Trophoblast cell (in vitro differentiated cells and primary cell): ENCODE measurements around the gene STX17.

Experiments
- DNase-seq, 2 donors: peaks; one replicate each; pipeline ENCODE4 v3.0.0-alpha.2; 2016
- H2AFZ ChIP-seq: 2 replicates; pipeline ENCODE4 v1.6.1; 2013; ENCODE audit warnings: low read length, moderate library complexity, mild to moderate bottlenecking; ENCODE audit not compliant: insufficient read depth, poor library complexity
- H2AK5ac ChIP-seq: 2 replicates; pipeline ENCODE4 v1.6.1; 2013; ENCODE audit warnings: mild to moderate bottlenecking, low read length
- H2BK120ac ChIP-seq: 2 replicates; pipeline ENCODE4 v1.6.1; 2013; ENCODE audit warnings: low read length, mild to moderate bottlenecking, moderate library complexity; ENCODE audit not compliant: insufficient read depth, poor library complexity
- H2BK12ac ChIP-seq: 2 replicates; pipeline ENCODE4 v1.6.1; 2013; ENCODE audit warnings: mild to moderate bottlenecking, low read length, moderate library complexity
- H2BK5ac ChIP-seq: 2 replicates; pipeline ENCODE4 v1.6.1; 2013; ENCODE audit warnings: low read length, low read depth, moderate library complexity, mild to moderate bottlenecking; ENCODE audit not compliant: poor library complexity
- H3K14ac ChIP-seq: 2 replicates; pipeline ENCODE4 v1.6.1; 2013; ENCODE audit warnings: mild to moderate bottlenecking, low read length
- H3K18ac ChIP-seq: 2 replicates; pipeline ENCODE4 v1.6.1; 2013; ENCODE audit warnings: mild to moderate bottlenecking, low read length
- H3K23ac ChIP-seq: 2 replicates; pipeline ENCODE4 v1.6.1; 2013; ENCODE audit warnings: low read length
- H3K27ac ChIP-seq: 2 replicates; pipeline ENCODE4 v1.5.1; 2013; ENCODE audit warnings: low read depth, mild to moderate bottlenecking, inconsistent platforms, low read length, moderate library complexity
- H3K27me3 ChIP-seq: 2 replicates; pipeline ENCODE4 v1.6.1; 2013; ENCODE audit warnings: inconsistent platforms, mild to moderate bottlenecking, low read length, moderate library complexity; ENCODE audit not compliant: insufficient read depth
- H3K36me3 ChIP-seq, 2 experiments: 1 replicate in 1 of 2; 2 replicates in 1 of 2; pipeline ENCODE4 v1.6.1; 2013; ENCODE audit warnings: low read length in 2 of 2, mild to moderate bottlenecking in 2 of 2, moderate library complexity in 1 of 2; ENCODE audit not compliant: insufficient read depth in 2 of 2, control insufficient read depth in 1 of 2
- H3K4ac ChIP-seq: 2 replicates; pipeline ENCODE4 v1.6.1; 2013; ENCODE audit warnings: low read depth, mild to moderate bottlenecking, low read length, moderate library complexity
- H3K4me1 ChIP-seq, 2 experiments: 1 replicate in 1 of 2; 2 replicates in 1 of 2; pipeline ENCODE4 v1.6.1; 2013; ENCODE audit warnings: low read length in 2 of 2, mild to moderate bottlenecking in 2 of 2, moderate library complexity in 1 of 2; ENCODE audit not compliant: insufficient read depth in 2 of 2, control insufficient read depth in 1 of 2
- H3K4me2 ChIP-seq: 2 replicates; pipeline ENCODE4 v1.6.1; 2013; ENCODE audit warnings: inconsistent platforms, mild to moderate bottlenecking, low read length, moderate library complexity
- H3K4me3 ChIP-seq: 2 replicates; pipeline ENCODE4 v1.5.1; 2013; ENCODE audit warnings: mild to moderate bottlenecking, low read depth, low read length, inconsistent platforms
- H3K79me1 ChIP-seq: one replicate; pipeline ENCODE4 v1.6.1; 2013; ENCODE audit warnings: low read length
- H3K79me2 ChIP-seq: 2 replicates; pipeline ENCODE4 v1.6.1; 2013; ENCODE audit warnings: low read length, mild to moderate bottlenecking; ENCODE audit not compliant: control insufficient read depth, insufficient read depth, poor library complexity
- H3K9ac ChIP-seq: 2 replicates; pipeline ENCODE4 v1.6.1; 2013; ENCODE audit warnings: mild to moderate bottlenecking, low read length
- H3K9me3 ChIP-seq: 2 replicates; pipeline ENCODE4 v1.6.1; 2013; ENCODE audit warnings: low read depth, mild to moderate bottlenecking, control low read depth, inconsistent platforms, low read length; ENCODE audit not compliant: insufficient read depth
- H4K12ac ChIP-seq: 2 replicates; pipeline ENCODE4 v1.6.1; 2013; ENCODE audit warnings: low read depth, mild to moderate bottlenecking, low read length, moderate library complexity
- H4K8ac ChIP-seq: 2 replicates; pipeline ENCODE4 v1.6.1; 2013; ENCODE audit warnings: low read depth, mild to moderate bottlenecking, low read length, moderate library complexity
- H4K91ac ChIP-seq: one replicate; pipeline ENCODE4 v1.6.1; 2013; ENCODE audit warnings: low read depth, mild to moderate bottlenecking, low read length, moderate library complexity
- WGBS: extraction: QIAGEN DNeasy Blood & Tissue Kit; methylation state at CpG from one replicate; pipeline ENCODE4 v1.1.7; 2013; ENCODE audit warnings: missing lambda C conversion rate; ENCODE audit not compliant: insufficient read length, insufficient coverage; ENCODE audit errors: extremely low coverage; 5-methylcytosine and 5-hydroxymethylcytosine counted together

STX17 gene

GRCh38 chr9:99885747-99886146 lies 20.7 kb upstream of the STX17 start:
- Histone ChIP-seq H3K9ac (no peak overlapping the region), H2AFZ (no peak overlapping the region), H2BK120ac (no peak overlapping the region), H2BK5ac (no peak overlapping the region), H3K79me2 (no peaks in the 10 kb centered on the region), H3K27ac (no peak overlapping the region), H4K12ac (no peak overlapping the region), H3K36me3 (no peaks in the 10 kb centered on the region), H3K18ac (no peak overlapping the region), H3K4me2 (no peak overlapping the region), H3K27me3 (no peaks in the 10 kb centered on the region), H3K79me1 (no peaks in the 10 kb centered on the region), H3K9me3 (no peaks in the 10 kb centered on the region), H3K4me1 (no peaks in the 10 kb centered on the region), H3K14ac (no peak overlapping the region), H3K4me3 (no peak overlapping the region), H3K23ac (no peak overlapping the region), H3K4ac (no peak overlapping the region), H2AK5ac (no peak overlapping the region), H4K91ac (no peak overlapping the region), H4K8ac (no peak overlapping the region), H2BK12ac (no peak overlapping the region)
- no CpG with 5 or more reads among the region's 1 CpG for WGBS
- DNase-seq, result no peak

DNA sequence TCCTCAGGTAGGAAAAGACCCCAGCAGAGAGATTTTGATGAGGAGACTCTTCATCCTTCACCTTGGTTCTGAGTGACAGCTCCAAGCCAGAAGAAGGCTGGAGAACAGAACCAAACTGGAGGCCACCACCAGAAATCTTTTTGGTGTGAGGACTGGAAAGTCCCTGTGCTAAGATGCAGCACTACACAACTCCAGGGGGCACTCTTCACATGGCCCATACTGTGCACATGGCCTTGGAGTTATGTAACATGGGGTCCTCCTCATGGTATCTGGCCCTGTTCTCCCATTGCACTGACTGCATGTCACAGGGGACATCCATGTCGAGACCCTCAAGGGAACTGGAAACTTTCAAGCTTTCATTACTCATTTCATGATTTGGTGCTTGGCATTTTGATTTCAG lies 17.3 kb upstream of the STX17 start:
- H3K23ac ChIP-seq, result no peak overlapping the region
- H2BK120ac ChIP-seq, result no peak overlapping the region
- no peaks in the 10 kb centered on the region for H3K79me2 ChIP-seq
- H2AK5ac ChIP-seq, result no peak overlapping the region
- H3K27ac ChIP-seq, result no peak overlapping the region
- H3K18ac ChIP-seq, result no peak overlapping the region
- H3K4me3 ChIP-seq, result no peak overlapping the region
- H3K4ac ChIP-seq, result no peak overlapping the region
- H2AFZ ChIP-seq, result no peak overlapping the region
- H3K79me1 ChIP-seq, result no peaks in the 10 kb centered on the region
- no peak overlapping the region for H3K4me2 ChIP-seq
- no peak overlapping the region for H2BK5ac ChIP-seq
- no peak overlapping the region for H4K8ac ChIP-seq
- no peaks in the 10 kb centered on the region for H3K9me3 ChIP-seq
- H3K9ac ChIP-seq, result no peak overlapping the region
- H3K14ac ChIP-seq, result no peak overlapping the region
- WGBS, result no CpG with 5 or more reads among the region's 1 CpG
- H3K4me1 ChIP-seq, result no peaks in the 10 kb centered on the region
- H3K27me3 ChIP-seq, result no peaks in the 10 kb centered on the region
- no peak overlapping the region for H2BK12ac ChIP-seq
- H3K36me3 ChIP-seq, result no peaks in the 10 kb centered on the region
- DNase-seq, result no peak
- H4K12ac ChIP-seq, result no peak overlapping the region
- no peak overlapping the region for H4K91ac ChIP-seq

DNA sequence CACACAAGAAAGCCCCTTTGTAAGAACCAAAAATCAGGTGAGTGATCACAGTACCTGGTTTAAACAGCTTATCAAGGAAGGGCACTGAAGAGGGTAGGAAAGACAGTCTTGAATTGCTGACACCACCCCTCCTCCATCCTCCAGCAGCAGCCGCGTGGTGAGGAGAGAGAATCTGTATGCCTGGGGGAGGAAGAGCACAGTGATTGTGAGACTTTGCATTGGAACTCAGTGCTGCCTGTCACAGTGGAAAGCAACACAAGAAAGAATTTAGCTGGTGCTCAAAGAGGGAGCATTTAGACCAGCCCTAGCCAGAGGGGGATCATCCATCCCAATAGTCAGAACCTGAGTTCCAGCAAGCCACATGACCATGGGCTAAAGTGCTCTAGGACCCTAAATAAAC lies 11.6 kb upstream of the STX17 start:
- Histone ChIP-seq H3K27me3 (no peaks in the 10 kb centered on the region), H3K27ac (no peak overlapping the region), H3K79me1 (no peaks in the 10 kb centered on the region), H3K4me2 (no peak overlapping the region), H3K36me3 (no peaks in the 10 kb centered on the region), H3K18ac (no peak overlapping the region), H3K4ac (no peak overlapping the region), H2BK120ac (no peak overlapping the region), H4K91ac (no peak overlapping the region), H2AK5ac (no peak overlapping the region), H3K9ac (no peak overlapping the region), H2BK12ac (no peak overlapping the region), H2AFZ (no peak overlapping the region), H3K14ac (no peak overlapping the region), H4K8ac (no peak overlapping the region), H3K9me3 (no peaks in the 10 kb centered on the region), H4K12ac (no peak overlapping the region), H3K4me3 (no peak overlapping the region), H3K23ac (no peak overlapping the region), H3K79me2 (no peaks in the 10 kb centered on the region), H3K4me1 (no peaks in the 10 kb centered on the region), H2BK5ac (no peak overlapping the region)
- no peak for DNase-seq
- WGBS, result no CpG with 5 or more reads among the region's 2 CpGs

- H3K4me3 ChIP-seq, result no peak overlapping the region
- H4K91ac ChIP-seq, result no peak overlapping the region
- WGBS, result no CpG with 5 or more reads among the region's 6 CpGs
- H3K27me3 ChIP-seq, result no peaks in the 10 kb centered on the region
- no peak overlapping the region for H3K4ac ChIP-seq
- no peaks in the 10 kb centered on the region for H3K9me3 ChIP-seq
- no peak overlapping the region for H2AFZ ChIP-seq
- no peak overlapping the region for H2AK5ac ChIP-seq
- no peak overlapping the region for H2BK120ac ChIP-seq
- H2BK12ac ChIP-seq, result no peak overlapping the region
- no peak overlapping the region for H4K8ac ChIP-seq
- H3K9ac ChIP-seq, result no peak overlapping the region
- H3K23ac ChIP-seq, result no peak overlapping the region
- no peaks in the 10 kb centered on the region for H3K36me3 ChIP-seq
- H3K4me1 ChIP-seq, result no peaks in the 10 kb centered on the region
- H3K18ac ChIP-seq, result no peak overlapping the region
- no peak overlapping the region for H4K12ac ChIP-seq
- no peaks in the 10 kb centered on the region for H3K79me2 ChIP-seq
- H3K79me1 ChIP-seq, result no peaks in the 10 kb centered on the region
- no peak overlapping the region for H2BK5ac ChIP-seq
- no peak overlapping the region for H3K14ac ChIP-seq
- DNase-seq, result no peak
- no peak overlapping the region for H3K27ac ChIP-seq
- H3K4me2 ChIP-seq, result no peak overlapping the region
Observed at GRCh38 chr9:99895510-99895909, 10.9 kb upstream of the STX17 start.
